Measurements from ENCODE around the gene ZDHHC14.

- TF ChIP-seq CTCF (IDR thresholded peaks at IDR 0.05): no peak
- no peak for TF ChIP-seq POLR2A (IDR thresholded peaks at IDR 0.05)
Measured at GRCh38 chr6:157711060-157711459, 330.1 kb downstream of the ZDHHC14 start.
